Endothelial cell of umbilical vein (primary cell): ENCODE measurements around the gene SUGP2.

Experiments used
- CTCF ChIP-seq, 2 donors: IDR thresholded peaks; 1 replicate in 1 of 2; 2 replicates in 1 of 2; pipeline ENCODE4 v1.5.1; 2011; ENCODE audit warnings: low read length in 2 of 2, mild to moderate bottlenecking in 2 of 2, moderate library complexity in 2 of 2, control low read depth in 1 of 2, inconsistent platforms in 1 of 2, low read depth in 1 of 2; ENCODE audit not compliant: insufficient read depth in 1 of 2; ENCODE audit errors: extremely low read depth in 1 of 2
- EZH2 ChIP-seq: IDR thresholded peaks from 2 replicates; pipeline ENCODE4 v1.6.1; 2012; ENCODE audit warnings: borderline replicate concordance, low read depth, mild to moderate bottlenecking, moderate library complexity, low read length, inconsistent platforms; ENCODE audit not compliant: severe bottlenecking
- GATA2 ChIP-seq: IDR thresholded peaks from 2 replicates; pipeline ENCODE4 v1.7.0; 2011; ENCODE audit warnings: low read depth, mild to moderate bottlenecking, moderate library complexity, mixed read lengths, low read length; ENCODE audit not compliant: insufficient read length, insufficient read depth
- POLR2A ChIP-seq: IDR thresholded peaks from 2 replicates; pipeline ENCODE4 v1.6.1; 2012; ENCODE audit warnings: low read depth, mild to moderate bottlenecking, control low read depth, low read length
- POLR2AphosphoS5 ChIP-seq: IDR thresholded peaks from 2 replicates; pipeline ENCODE4 v1.6.1; 2012; ENCODE audit warnings: low read depth, mild to moderate bottlenecking, control low read depth, low read length, moderate library complexity; ENCODE audit not compliant: insufficient read depth

GRCh38 chr19:18946918-18947317 is 86.4 kb downstream of the SUGP2 start:
- TF ChIP-seq CTCF (IDR thresholded peaks at IDR 0.05; ENCODE audit: extremely low read depth in 1 of 2, insufficient read depth in 1 of 2, low read depth in 1 of 2, low read length in 2 of 2) (no peak), EZH2 (no peak), POLR2AphosphoS5 (no peak), GATA2 (no peak), POLR2A (no peak)
